Lower leg skin (tissue), 3 donors: ENCODE results near the gene STRBP.

Source experiments
- CTCF ChIP-seq, 3 donors: fragments of 450-650 bp; IDR thresholded peaks; one replicate each; pipeline ENCODE4 v1.5.1; 2016; ENCODE audit warnings: antibody characterized with exemption in 3 of 3, mild to moderate bottlenecking in 3 of 3, moderate library complexity in 2 of 3
- POLR2A ChIP-seq, 2 donors: fragments of 450-650 bp; IDR thresholded peaks; one replicate each; pipeline ENCODE4 v1.6.1; 2016 to 2017; ENCODE audit warnings: antibody characterized with exemption in 2 of 2, mild to moderate bottlenecking in 1 of 2, moderate library complexity in 1 of 2

GRCh38 chr9:123262338-123262737 lies 6.0 kb downstream of the STRBP start:
- TF ChIP-seq POLR2A (IDR thresholded peaks at IDR 0.05) (no peak), CTCF (IDR thresholded peaks at IDR 0.05) (no peak)
